ENCODE results near the gene ITM2C. TPM values are rescaled to one million over a fixed set of nuclear protein-coding genes. Genes with fewer than 3 reads are reported as not detected.
A peak's percentile ranks its signal among the peaks of the same experiment; 100 is the strongest.

ITM2C gene
- total RNA-seq, 2 experiments from 2014 or later: 13.0 to 13.6 TPM

GRCh38 chr2:230925879-230926765 lies 61.4 kb downstream of the ITM2C start:
- H3K27me3 Mint-ChIP-seq (ENCODE audit: low read depth): peaks cover 2% of the 10 kb centered on the region
- no peaks in the 10 kb centered on the region for H3K9me3 Mint-ChIP-seq
- intact Hi-C loops (cut with micrococcal nuclease): loop anchor here (1.0 to 2.0 kb wide), 7 partner anchors 17 to 265 kb away; partner anchors contain the start of gene ITM2C
- H3K36me3 Mint-ChIP-seq (ENCODE audit: low read depth): no peaks in the 10 kb centered on the region
- peak; percentile 84 for DNase-seq
- CTCF ChIA-PET: interaction anchor here (0.8 to 2.8 kb wide), 12 partner anchors 13 to 127 kb away, joined by 3 to 19 read pairs (median 4); no protein-coding TSS in a partner anchor
- H3K27ac Mint-ChIP-seq: peak overlapping the region; percentile 91
- peaks cover 50% of the 10 kb centered on the region for H3K4me1 Mint-ChIP-seq (ENCODE audit: low read depth)
- H3K4me3 Mint-ChIP-seq: no peak overlapping the region

GRCh38 chr2:230927711-230928341 lies 63.1 kb downstream of the ITM2C start:
- Mint-ChIP-seq H3K36me3 (ENCODE audit: low read depth) (no peaks in the 10 kb centered on the region), H3K27me3 (ENCODE audit: low read depth) (peaks cover 6% of the 10 kb centered on the region), H3K4me3 (no peak overlapping the region), H3K4me1 (ENCODE audit: low read depth) (peaks cover 38% of the 10 kb centered on the region), H3K9me3 (no peaks in the 10 kb centered on the region), H3K27ac (no peak overlapping the region)
- intact Hi-C loops (cut with micrococcal nuclease): no loop called here
- CTCF ChIA-PET: interaction anchor here (0.6 to 1.7 kb wide), 7 partner anchors 36 to 951 kb away, joined by 3 to 8 read pairs (median 3); no protein-coding TSS in a partner anchor
- no peak for DNase-seq

Other genes starting within 250 kb of the ITM2C start
- 10 to 100 TPM; 86.6 to 97.5 TPM for gene CAB39, start 152.1 kb upstream of the ITM2C start, total RNA-seq
- under 1 TPM; 0.35 to 0.43 TPM for gene GPR55, start 60.3 kb downstream of the ITM2C start, total RNA-seq
- not detected for gene SPATA3, start 131.2 kb downstream of the ITM2C start, total RNA-seq
- not detected for gene C2orf72, start 172.6 kb downstream of the ITM2C start, total RNA-seq
- 100 to 1,000 TPM; 106 TPM for gene PSMD1, start 191.9 kb downstream of the ITM2C start, total RNA-seq